ENCODE results near the gene IFNL4. TPM values are rescaled to one million over a fixed set of nuclear protein-coding genes. Genes with fewer than 3 reads are reported as not detected.

Gene IFNL4
- total and polyA plus RNA-seq, 2 donors (not counting 1 experiment from before 2014, with no cell fraction given) = not detected

DNA sequence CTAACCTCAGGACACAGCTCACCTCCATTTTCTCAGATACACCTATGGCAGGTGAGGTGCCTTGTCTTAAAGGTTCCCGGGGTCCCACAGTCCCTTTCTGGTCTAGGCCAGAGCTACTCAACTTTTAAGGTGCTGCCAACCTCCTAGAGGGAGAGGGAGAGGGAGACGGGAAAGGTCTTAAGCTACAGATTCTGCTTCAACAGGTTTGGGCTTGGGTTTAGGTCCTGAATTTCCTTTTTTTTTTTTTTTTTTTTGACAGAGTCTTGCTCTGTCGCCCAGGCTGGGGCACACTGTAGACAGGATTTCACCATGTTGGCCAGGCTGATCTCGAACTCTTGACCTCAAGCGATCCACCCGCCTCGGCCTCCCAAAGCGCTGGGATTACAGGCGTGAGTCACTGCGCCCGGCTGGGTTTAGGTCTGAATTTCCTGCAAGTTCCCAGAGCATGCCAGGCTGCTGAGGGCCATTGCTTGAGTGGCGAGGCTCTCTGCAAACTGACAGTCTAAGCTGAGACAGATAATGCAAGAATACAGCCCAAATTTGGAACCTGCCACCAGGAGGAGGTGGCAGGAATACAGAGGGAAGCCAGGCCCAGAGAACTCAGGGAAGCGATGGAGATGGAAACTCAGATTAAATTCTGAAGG is 36.8 kb downstream of the IFNL4 start:
- H3K79me2 ChIP-seq (ENCODE audit: control insufficient read depth, insufficient read depth, low read length) = no peaks in the 10 kb centered on the region
- no peaks in the 10 kb centered on the region for H3K4me1 ChIP-seq (ENCODE audit: control insufficient read depth, extremely low read depth, insufficient read depth, low read length)
- DNase-seq (ENCODE audit: low read depth in 2 of 2) = no peak

DNA sequence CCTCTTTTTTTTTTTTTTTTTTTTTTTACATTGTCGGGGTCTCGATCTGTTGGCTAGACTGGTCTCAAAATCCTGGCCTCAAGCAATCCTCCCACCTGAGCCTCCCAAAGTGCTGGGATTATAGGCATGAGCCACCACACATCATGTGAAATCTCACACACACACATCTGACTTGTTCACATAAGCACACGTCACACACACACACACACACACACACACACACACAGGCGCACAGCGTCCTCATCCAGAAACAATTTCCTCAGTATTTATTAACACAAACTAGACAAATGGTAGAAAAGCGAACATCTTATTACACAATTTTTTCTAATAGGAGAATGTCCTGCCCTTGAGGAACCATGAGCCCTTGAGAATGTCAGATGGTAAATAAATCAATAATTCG is 39.5 kb downstream of the IFNL4 start:
- Histone ChIP-seq H3K9me3 (ENCODE audit: control insufficient read depth, insufficient read depth, low read depth, low read length) (no peaks in the 10 kb centered on the region), H3K4me3 (replicated peaks in 1 of 4; ENCODE audit: control extremely low read depth in 1 of 4, insufficient read depth in 1 of 4, low read depth in 3 of 4, low read length in 4 of 4) (no peak overlapping the region), H3K27me3 (ENCODE audit: control insufficient read depth, insufficient read depth, low read length) (peaks cover 1% of the 10 kb centered on the region), H3K79me2 (ENCODE audit: control insufficient read depth, insufficient read depth, low read length) (no peaks in the 10 kb centered on the region), H2AFZ (ENCODE audit: low read length) (no peak overlapping the region), H3K9ac (ENCODE audit: insufficient read depth, low read length) (no peak overlapping the region), H4K20me1 (ENCODE audit: control insufficient read depth, extremely low read depth, insufficient read depth, low read length) (no peaks in the 10 kb centered on the region), H3K27ac (ENCODE audit: insufficient read depth, low read length) (no peak overlapping the region), H3K36me3 (ENCODE audit: control insufficient read depth, insufficient read depth, low read length) (no peaks in the 10 kb centered on the region), H3K4me2 (ENCODE audit: extremely low read depth, insufficient read depth, low read length) (no peak overlapping the region), H3K4me1 (ENCODE audit: control insufficient read depth, extremely low read depth, insufficient read depth, low read length) (no peaks in the 10 kb centered on the region)
- DNase-seq (ENCODE audit: low read depth in 2 of 2) = no peak
- no peak for TF ChIP-seq EZH2 (IDR thresholded peaks at IDR 0.05; ENCODE audit: low read length, missing control alignments)
- TF ChIP-seq, protein P1, sequence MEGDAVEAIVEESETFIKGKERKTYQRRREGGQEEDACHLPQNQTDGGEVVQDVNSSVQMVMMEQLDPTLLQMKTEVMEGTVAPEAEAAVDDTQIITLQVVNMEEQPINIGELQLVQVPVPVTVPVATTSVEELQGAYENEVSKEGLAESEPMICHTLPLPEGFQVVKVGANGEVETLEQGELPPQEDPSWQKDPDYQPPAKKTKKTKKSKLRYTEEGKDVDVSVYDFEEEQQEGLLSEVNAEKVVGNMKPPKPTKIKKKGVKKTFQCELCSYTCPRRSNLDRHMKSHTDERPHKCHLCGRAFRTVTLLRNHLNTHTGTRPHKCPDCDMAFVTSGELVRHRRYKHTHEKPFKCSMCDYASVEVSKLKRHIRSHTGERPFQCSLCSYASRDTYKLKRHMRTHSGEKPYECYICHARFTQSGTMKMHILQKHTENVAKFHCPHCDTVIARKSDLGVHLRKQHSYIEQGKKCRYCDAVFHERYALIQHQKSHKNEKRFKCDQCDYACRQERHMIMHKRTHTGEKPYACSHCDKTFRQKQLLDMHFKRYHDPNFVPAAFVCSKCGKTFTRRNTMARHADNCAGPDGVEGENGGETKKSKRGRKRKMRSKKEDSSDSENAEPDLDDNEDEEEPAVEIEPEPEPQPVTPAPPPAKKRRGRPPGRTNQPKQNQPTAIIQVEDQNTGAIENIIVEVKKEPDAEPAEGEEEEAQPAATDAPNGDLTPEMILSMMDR (conservative IDR thresholded peaks at IDR 0.05 in 1 of 2, IDR thresholded peaks at IDR 0.05 in 1 of 2; ENCODE audit: low read depth in 1 of 2, low read length in 2 of 2) = no peak

More for the DNA sequence above, 36.8 kb downstream of the IFNL4 start:
- Histone ChIP-seq H3K4me2 (ENCODE audit: extremely low read depth, insufficient read depth, low read length) (no peak overlapping the region), H4K20me1 (ENCODE audit: control insufficient read depth, extremely low read depth, insufficient read depth, low read length) (no peaks in the 10 kb centered on the region), H3K27me3 (ENCODE audit: control insufficient read depth, insufficient read depth, low read length) (peaks cover 3% of the 10 kb centered on the region), H3K36me3 (ENCODE audit: control insufficient read depth, insufficient read depth, low read length) (no peaks in the 10 kb centered on the region), H3K9ac (ENCODE audit: insufficient read depth, low read length) (no peak overlapping the region), H3K27ac (ENCODE audit: insufficient read depth, low read length) (no peak overlapping the region), H2AFZ (ENCODE audit: low read length) (no peak overlapping the region), H3K9me3 (ENCODE audit: control insufficient read depth, insufficient read depth, low read depth, low read length) (no peaks in the 10 kb centered on the region), H3K4me3 (replicated peaks in 1 of 4; ENCODE audit: control extremely low read depth in 1 of 4, insufficient read depth in 1 of 4, low read depth in 3 of 4, low read length in 4 of 4) (no peak overlapping the region)
- TF ChIP-seq, protein P1 (conservative IDR thresholded peaks at IDR 0.05 in 1 of 2, IDR thresholded peaks at IDR 0.05 in 1 of 2; ENCODE audit: low read depth in 1 of 2, low read length in 2 of 2) = no peak
- TF ChIP-seq EZH2 (IDR thresholded peaks at IDR 0.05; ENCODE audit: low read length, missing control alignments) = no peak

DNA sequence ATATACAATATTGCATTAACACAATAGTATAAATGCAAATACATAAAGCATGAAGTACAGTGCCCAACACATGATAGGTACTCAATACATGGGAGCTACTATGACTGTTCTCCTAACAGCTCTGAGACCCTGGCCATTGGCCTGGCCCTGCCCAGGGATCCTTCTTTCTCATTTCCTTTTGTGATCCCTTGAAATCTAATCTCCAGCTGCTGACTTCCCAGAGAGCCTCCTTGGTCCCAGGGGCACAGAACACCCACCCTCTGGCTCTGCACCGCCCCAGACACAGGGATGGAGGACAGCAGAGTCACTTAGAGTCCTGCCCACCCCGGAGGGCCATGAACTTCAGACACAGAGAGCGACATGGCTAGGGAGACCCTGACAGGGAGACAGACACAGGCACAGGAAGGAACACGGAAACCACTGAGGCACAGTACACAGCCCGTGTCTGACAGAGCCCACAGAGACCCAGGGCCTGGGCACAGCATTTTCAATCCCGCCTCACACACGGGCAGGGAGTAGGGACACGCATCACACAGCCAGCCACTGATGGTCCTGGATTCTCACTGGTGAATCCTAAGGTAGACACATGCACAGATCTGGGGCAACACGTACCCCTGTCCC is 40.4 kb downstream of the IFNL4 start:
- no peaks in the 10 kb centered on the region for H3K4me1 ChIP-seq (ENCODE audit: control insufficient read depth, extremely low read depth, insufficient read depth, low read length)
- no peaks in the 10 kb centered on the region for H3K9me3 ChIP-seq (ENCODE audit: control insufficient read depth, insufficient read depth, low read depth, low read length)
- no peak overlapping the region for H3K27ac ChIP-seq (ENCODE audit: insufficient read depth, low read length)
- peaks cover 8% of the 10 kb centered on the region for H3K27me3 ChIP-seq (ENCODE audit: control insufficient read depth, insufficient read depth, low read length)
- no peak overlapping the region for H2AFZ ChIP-seq (ENCODE audit: low read length)
- H3K79me2 ChIP-seq (ENCODE audit: control insufficient read depth, insufficient read depth, low read length) = no peaks in the 10 kb centered on the region
- no peak overlapping the region for H3K4me3 ChIP-seq (replicated peaks in 1 of 4; ENCODE audit: control extremely low read depth in 1 of 4, insufficient read depth in 1 of 4, low read depth in 3 of 4, low read length in 4 of 4)
- no peak overlapping the region for H3K9ac ChIP-seq (ENCODE audit: insufficient read depth, low read length)
- H4K20me1 ChIP-seq (ENCODE audit: control insufficient read depth, extremely low read depth, insufficient read depth, low read length) = no peaks in the 10 kb centered on the region
- no peak for TF ChIP-seq EZH2 (IDR thresholded peaks at IDR 0.05; ENCODE audit: low read length, missing control alignments)
- TF ChIP-seq, protein P1 (conservative IDR thresholded peaks at IDR 0.05 in 1 of 2, IDR thresholded peaks at IDR 0.05 in 1 of 2; ENCODE audit: low read depth in 1 of 2, low read length in 2 of 2) = no peak
- H3K4me2 ChIP-seq (ENCODE audit: extremely low read depth, insufficient read depth, low read length) = no peak overlapping the region
- DNase-seq (ENCODE audit: low read depth in 2 of 2) = no peak
- H3K36me3 ChIP-seq (ENCODE audit: control insufficient read depth, insufficient read depth, low read length) = no peaks in the 10 kb centered on the region

Measured in fibroblast of lung (primary cell).